ENCODE results near the gene SHBG.

GRCh38 chr17:7626307-7626706 lies 3.6 kb upstream of the SHBG start:
- TF ChIP-seq CTCF (IDR thresholded peaks at IDR 0.05) (no peak), POLR2A (IDR thresholded peaks at IDR 0.05) (no peak)

Measured in Peyer's patch (tissue), 4 donors.